Loucy (cell line): ENCODE data around the gene ORC1.

Source experiments
- H2AFZ ChIP-seq: fragments of 200-600 bp; sonication (generic); 2 replicates; pipeline ENCODE4 v1.6.0; 2016; ENCODE audit warnings: antibody characterized with exemption, mild to moderate bottlenecking, low read length, moderate library complexity
- H3F3A ChIP-seq: fragments of 200-600 bp; 2 replicates; pipeline ENCODE4 v1.6.0; 2016; ENCODE audit warnings: antibody characterized with exemption, low read depth, mild to moderate bottlenecking
- H3K27me3 ChIP-seq: fragments of 200-600 bp; sonication (generic); 2 replicates; pipeline ENCODE4 v1.6.1; 2014; ENCODE audit warnings: low read length, mild to moderate bottlenecking; ENCODE audit not compliant: insufficient read depth, poor library complexity, severe bottlenecking
- H3K36me3 ChIP-seq: fragments of 200-600 bp; sonication (generic); 2 replicates; pipeline ENCODE4 v1.6.1; 2016; ENCODE audit warnings: low read length; ENCODE audit not compliant: insufficient read depth
- H3K4me1 ChIP-seq: fragments of 200-600 bp; sonication (generic); 2 replicates; pipeline ENCODE4 v1.5.1; 2014; ENCODE audit warnings: low read length, mild to moderate bottlenecking; ENCODE audit not compliant: insufficient read depth, poor library complexity, severe bottlenecking
- H3K4me2 ChIP-seq: fragments of 200-600 bp; sonication (generic); 2 replicates; pipeline ENCODE4 v1.6.0; 2014; ENCODE audit warnings: antibody characterized with exemption, low read length, low read depth, mild to moderate bottlenecking; ENCODE audit not compliant: poor library complexity, severe bottlenecking
- H3K4me3 ChIP-seq: fragments of 200-600 bp; sonication (generic); 2 replicates; pipeline ENCODE4 v1.5.1; 2014; ENCODE audit warnings: low read length, mild to moderate bottlenecking, mixed read lengths; ENCODE audit not compliant: poor library complexity, severe bottlenecking
- H3K79me2 ChIP-seq: fragments of 200-600 bp; sonication (generic); 2 replicates; pipeline ENCODE4 v1.6.1; 2014; ENCODE audit warnings: low read length; ENCODE audit not compliant: insufficient read depth
- H3K9ac ChIP-seq: fragments of 200-600 bp; sonication (generic); 2 replicates; pipeline ENCODE4 v1.6.0; 2014; ENCODE audit warnings: mild to moderate bottlenecking, low read depth, low read length, moderate library complexity; ENCODE audit not compliant: poor library complexity, severe bottlenecking
- H3K9me2 ChIP-seq: fragments of 200-600 bp; sonication (generic); replicated peaks from 2 replicates; pipeline ENCODE4 v1.6.1; 2016; ENCODE audit warnings: low read depth, low read length, mixed read lengths
- H3K9me3 ChIP-seq: fragments of 200-600 bp; sonication (generic); 2 replicates; pipeline ENCODE4 v1.6.1; 2014; ENCODE audit warnings: mild to moderate bottlenecking, antibody characterized with exemption, low read length, low read depth; ENCODE audit not compliant: insufficient read depth
- H4K20me1 ChIP-seq: fragments of 200-600 bp; sonication (generic); 2 replicates; pipeline ENCODE4 v1.6.0; 2014; ENCODE audit warnings: antibody characterized with exemption, low read length, mild to moderate bottlenecking; ENCODE audit not compliant: insufficient read depth, poor library complexity, severe bottlenecking
- EZH2phosphoT487 ChIP-seq: fragments of 200-600 bp; IDR thresholded peaks from 2 replicates; pipeline ENCODE4 v1.6.1; 2018; ENCODE audit warnings: antibody characterized with exemption, mild to moderate bottlenecking, moderate library complexity, borderline replicate concordance
- TF ChIP-seq, protein P1 (sequence below): fragments of 200-600 bp; sonication (generic); conservative IDR thresholded peaks from 2 replicates; pipeline ENCODE4 v1.5.1; 2014; ENCODE audit warnings: mild to moderate bottlenecking, antibody characterized with exemption, low read length

ORC1 gene

DNA sequence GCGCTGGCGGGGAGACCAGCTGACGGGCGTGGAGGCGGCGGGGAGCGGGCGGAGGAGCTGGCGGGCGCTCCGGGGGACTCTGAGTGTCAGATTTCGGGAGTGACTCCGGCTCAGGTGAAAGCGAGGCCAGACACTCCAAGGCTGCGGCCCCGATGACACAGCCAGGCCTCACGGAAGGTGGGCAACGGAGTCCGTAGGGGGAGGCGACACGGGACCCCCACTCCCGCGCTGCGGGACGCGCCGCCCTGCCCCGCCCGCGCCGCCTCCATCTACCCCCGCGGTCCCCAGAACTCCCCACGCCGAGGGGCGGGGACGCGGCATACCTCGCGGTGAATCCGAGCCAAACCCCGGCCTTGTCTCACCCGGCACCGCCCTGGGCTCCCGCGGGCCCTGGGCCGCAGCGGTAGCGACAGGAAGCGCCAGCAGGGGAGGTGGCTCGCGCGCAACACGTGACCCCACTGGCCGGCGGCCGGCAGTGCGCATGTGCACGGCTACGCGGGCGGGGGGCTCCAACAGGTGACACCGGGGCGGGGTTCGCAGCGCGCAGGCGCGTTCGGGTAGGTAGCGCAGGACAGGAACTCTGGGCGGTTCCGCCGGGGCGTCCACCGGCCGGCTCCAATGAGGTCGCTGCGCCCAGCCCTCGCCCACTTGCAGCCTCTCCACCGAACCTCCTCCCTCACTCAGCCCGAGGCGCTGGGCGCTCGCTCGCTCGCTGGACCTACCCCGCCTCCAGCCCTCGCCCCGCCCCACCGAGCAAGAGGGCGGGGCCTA lies 38.3 kb downstream of the ORC1 start, which contains the start of gene CC2D1B:
TSS of gene CC2D1B (minus strand) at position 460 of the 771 bp plus-strand sequence. CDS start 1,585 bp downstream, outside the sequence.
- Histone ChIP-seq H3K4me3 (peak within 1 kb of the TSS; percentile 86), H3K4me2 (peak within 1 kb of the TSS; percentile 90), H3K9ac (peak within 1 kb of the TSS; percentile 83), H3K36me3 (peaks cover 8% of the 10 kb centered on the region; the same call in 1 of the 2 replicates), H3K9me3 (no peaks in the 10 kb centered on the region), H3K4me1 (peaks cover 30% of the 10 kb centered on the region), H3K27me3 (no peaks in the 10 kb centered on the region), H4K20me1 (peaks cover 18% of the 10 kb centered on the region), H2AFZ (peak within 1 kb of the TSS; percentile 93), H3K9me2 (no peaks in the 10 kb centered on the region), H3K79me2 (peaks cover 36% of the 10 kb centered on the region), H3F3A (peaks cover 5% of the 10 kb centered on the region; the same call in 1 of the 2 replicates)
- TF ChIP-seq EZH2phosphoT487 = no peak
- TF ChIP-seq, protein P1, sequence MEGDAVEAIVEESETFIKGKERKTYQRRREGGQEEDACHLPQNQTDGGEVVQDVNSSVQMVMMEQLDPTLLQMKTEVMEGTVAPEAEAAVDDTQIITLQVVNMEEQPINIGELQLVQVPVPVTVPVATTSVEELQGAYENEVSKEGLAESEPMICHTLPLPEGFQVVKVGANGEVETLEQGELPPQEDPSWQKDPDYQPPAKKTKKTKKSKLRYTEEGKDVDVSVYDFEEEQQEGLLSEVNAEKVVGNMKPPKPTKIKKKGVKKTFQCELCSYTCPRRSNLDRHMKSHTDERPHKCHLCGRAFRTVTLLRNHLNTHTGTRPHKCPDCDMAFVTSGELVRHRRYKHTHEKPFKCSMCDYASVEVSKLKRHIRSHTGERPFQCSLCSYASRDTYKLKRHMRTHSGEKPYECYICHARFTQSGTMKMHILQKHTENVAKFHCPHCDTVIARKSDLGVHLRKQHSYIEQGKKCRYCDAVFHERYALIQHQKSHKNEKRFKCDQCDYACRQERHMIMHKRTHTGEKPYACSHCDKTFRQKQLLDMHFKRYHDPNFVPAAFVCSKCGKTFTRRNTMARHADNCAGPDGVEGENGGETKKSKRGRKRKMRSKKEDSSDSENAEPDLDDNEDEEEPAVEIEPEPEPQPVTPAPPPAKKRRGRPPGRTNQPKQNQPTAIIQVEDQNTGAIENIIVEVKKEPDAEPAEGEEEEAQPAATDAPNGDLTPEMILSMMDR = no peak

DNA sequence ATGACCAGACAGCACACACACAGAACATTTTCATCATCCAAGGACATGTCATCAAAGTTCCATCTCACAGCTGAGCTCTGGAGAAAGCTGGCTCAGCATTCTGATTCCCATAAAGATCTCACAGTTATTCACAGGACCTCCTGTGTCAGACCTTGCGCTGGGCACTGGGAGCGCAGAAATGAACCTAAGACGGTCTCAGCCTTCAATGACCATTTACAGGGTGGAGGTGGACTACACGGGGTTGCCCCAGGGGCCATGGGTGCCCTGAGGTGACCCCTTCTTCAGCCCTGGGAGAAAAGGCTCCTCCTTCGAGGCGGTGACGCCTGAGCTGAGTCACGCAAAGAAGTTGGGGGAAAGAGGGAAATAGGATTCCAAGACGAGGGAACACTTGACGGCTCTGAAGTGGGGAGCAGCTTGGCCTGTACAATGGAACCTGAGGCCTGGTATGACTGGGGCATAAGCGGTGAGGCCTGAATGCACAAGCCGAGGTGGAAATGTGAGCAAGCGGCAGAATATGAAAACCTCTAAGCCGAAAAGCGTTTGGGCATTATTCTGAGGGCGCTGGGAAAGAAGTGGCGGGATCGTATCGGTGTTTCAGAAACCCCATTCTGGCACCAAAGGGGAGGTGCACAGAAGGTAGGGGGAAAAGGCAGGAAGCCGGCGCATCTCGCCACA lies 39.0 kb downstream of the ORC1 start:
- Histone ChIP-seq H3K4me3 (peak overlapping the region; percentile 86), H3K27me3 (no peaks in the 10 kb centered on the region), H3K9me2 (no peaks in the 10 kb centered on the region), H3K4me2 (peak overlapping the region; percentile 90), H3F3A (peaks cover 5% of the 10 kb centered on the region; the same call in 1 of the 2 replicates), H3K79me2 (peaks cover 36% of the 10 kb centered on the region), H4K20me1 (peaks cover 18% of the 10 kb centered on the region), H3K9ac (peak overlapping the region; percentile 83), H3K36me3 (peaks cover 15% of the 10 kb centered on the region; the same call in 1 of the 2 replicates), H2AFZ (peak overlapping the region; percentile 93), H3K9me3 (no peaks in the 10 kb centered on the region), H3K4me1 (peaks cover 30% of the 10 kb centered on the region)
- TF ChIP-seq, protein P1 = no peak
- no peak for TF ChIP-seq EZH2phosphoT487

DNA sequence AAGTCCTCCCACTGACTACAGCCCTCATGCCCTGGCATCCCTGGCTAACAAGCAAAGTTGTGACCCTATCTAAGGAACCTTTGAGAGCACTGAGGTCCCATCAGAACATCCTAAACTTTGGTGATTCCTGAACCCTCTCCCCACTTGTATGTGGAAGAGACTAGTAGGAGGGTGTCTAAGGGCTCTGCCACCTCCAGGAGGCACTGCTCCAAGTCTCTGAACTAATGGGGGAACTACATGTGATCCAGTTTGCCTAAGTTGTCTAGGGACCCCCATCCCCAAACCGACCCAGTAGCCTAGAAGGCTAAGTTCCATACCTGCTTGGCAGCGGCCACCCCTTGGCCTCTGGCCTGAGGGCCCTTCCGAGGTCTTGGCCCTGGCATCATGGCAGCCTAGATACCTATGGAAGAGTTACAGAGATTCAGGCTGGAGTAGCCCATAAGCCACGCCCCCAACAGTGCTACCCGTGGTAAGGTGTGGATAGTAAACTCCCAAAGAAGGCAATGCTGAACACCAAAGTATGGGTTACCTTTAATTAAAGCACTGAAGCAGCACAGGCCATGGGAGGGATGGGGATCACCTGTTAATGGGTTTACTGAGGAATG lies 39.9 kb downstream of the ORC1 start:
- no peak overlapping the region for H2AFZ ChIP-seq
- peaks cover 18% of the 10 kb centered on the region for H4K20me1 ChIP-seq
- H3K4me2 ChIP-seq = peak overlapping the region; percentile 90
- peaks cover 36% of the 10 kb centered on the region for H3K79me2 ChIP-seq
- H3K27me3 ChIP-seq = no peaks in the 10 kb centered on the region
- peak overlapping the region; percentile 86 for H3K4me3 ChIP-seq
- H3K36me3 ChIP-seq = peaks cover 24% of the 10 kb centered on the region; the same call in 1 of the 2 replicates
- no peaks in the 10 kb centered on the region for H3K9me3 ChIP-seq
- no peaks in the 10 kb centered on the region for H3K9me2 ChIP-seq
- TF ChIP-seq, protein P1 = peak; percentile 59
- TF ChIP-seq EZH2phosphoT487 = no peak
- peak overlapping the region; percentile 83 for H3K9ac ChIP-seq
- H3K4me1 ChIP-seq = peaks cover 30% of the 10 kb centered on the region
- peaks cover 5% of the 10 kb centered on the region; the same call in 1 of the 2 replicates for H3F3A ChIP-seq
